Measurements from ENCODE around the gene INMT. TPM values are rescaled to one million over a fixed set of nuclear protein-coding genes. Genes with fewer than 3 reads are reported as not detected.

Gene INMT
- total and polyA plus RNA-seq, 2 of the 13 experiments (the other 11 are each of a cell fraction or from before 2014, with no cell fraction given): not detected

- in situ Hi-C loops (cut with HindIII; ENCODE audit: extremely low pct_ligation_motif_present, low pct_unique_long_range_greater_than_20kb) (no loop called here), intact Hi-C loops (cut with micrococcal nuclease; ENCODE audit: unreplicated experiment) (no loop called here)
- no peak for DNase-seq (ENCODE audit: low spot score)
- Histone ChIP-seq H3K4me3 (replicated peaks in 1 of 3; ENCODE audit: insufficient read depth in 1 of 3, low read depth in 2 of 3, low read length in 3 of 3) (no peak overlapping the region), H3K9ac (ENCODE audit: insufficient read depth, low read depth, low read length) (no peak overlapping the region), H3K27ac (ENCODE audit: extremely low read length, insufficient read depth, low read length) (no peak overlapping the region), H4K20me1 (ENCODE audit: insufficient read depth, low read length) (no peaks in the 10 kb centered on the region), H3K27me3 (ENCODE audit: control insufficient read depth in 1 of 2, insufficient read depth in 2 of 2, low read length in 2 of 2) (peaks cover 0 to 10% of the 10 kb centered on the region in 2 experiments; a peak in 1 of 5 replicates), H2AFZ (ENCODE audit: low read length) (no peak overlapping the region), H3K4me1 (ENCODE audit: insufficient read depth, low read length) (peaks cover 10% of the 10 kb centered on the region), H3K79me2 (ENCODE audit: insufficient read depth, low read length) (no peaks in the 10 kb centered on the region), H3K9me3 (ENCODE audit: low read length) (no peaks in the 10 kb centered on the region), H3K4me2 (ENCODE audit: low read depth, low read length) (no peak overlapping the region), H3K36me3 (replicated peaks in 1 of 2; ENCODE audit: control insufficient read depth in 1 of 2, insufficient read depth in 2 of 2, low read length in 2 of 2) (no peaks in the 10 kb centered on the region)
- ChIA-PET CTCF (ENCODE audit: low intra/inter-chr PET ratio, low total read pairs) (no interaction called here), POLR2A (no interaction called here)
- no peak for FAIRE-seq
- WGBS (ENCODE audit: low lambda C conversion rate): 3% methylated on average over 4 of the region's 10 CpGs
- no peak for TF ChIP-seq FOXK2 (IDR thresholded peaks at IDR 0.05)
- TF ChIP-seq ZNF589 (CRISPR knock-in tag; conservative IDR thresholded peaks at IDR 0.05): no peak
- TF ChIP-seq NONO (IDR thresholded peaks at IDR 0.05): no peak
- TF ChIP-seq NONO (CRISPR knock-in tag; conservative IDR thresholded peaks at IDR 0.05): no peak
- no peak for TF ChIP-seq MIXL1 (CRISPR knock-in tag; IDR thresholded peaks at IDR 0.05)
- TF ChIP-seq, protein P1, sequence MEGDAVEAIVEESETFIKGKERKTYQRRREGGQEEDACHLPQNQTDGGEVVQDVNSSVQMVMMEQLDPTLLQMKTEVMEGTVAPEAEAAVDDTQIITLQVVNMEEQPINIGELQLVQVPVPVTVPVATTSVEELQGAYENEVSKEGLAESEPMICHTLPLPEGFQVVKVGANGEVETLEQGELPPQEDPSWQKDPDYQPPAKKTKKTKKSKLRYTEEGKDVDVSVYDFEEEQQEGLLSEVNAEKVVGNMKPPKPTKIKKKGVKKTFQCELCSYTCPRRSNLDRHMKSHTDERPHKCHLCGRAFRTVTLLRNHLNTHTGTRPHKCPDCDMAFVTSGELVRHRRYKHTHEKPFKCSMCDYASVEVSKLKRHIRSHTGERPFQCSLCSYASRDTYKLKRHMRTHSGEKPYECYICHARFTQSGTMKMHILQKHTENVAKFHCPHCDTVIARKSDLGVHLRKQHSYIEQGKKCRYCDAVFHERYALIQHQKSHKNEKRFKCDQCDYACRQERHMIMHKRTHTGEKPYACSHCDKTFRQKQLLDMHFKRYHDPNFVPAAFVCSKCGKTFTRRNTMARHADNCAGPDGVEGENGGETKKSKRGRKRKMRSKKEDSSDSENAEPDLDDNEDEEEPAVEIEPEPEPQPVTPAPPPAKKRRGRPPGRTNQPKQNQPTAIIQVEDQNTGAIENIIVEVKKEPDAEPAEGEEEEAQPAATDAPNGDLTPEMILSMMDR (CRISPR knock-in tag; IDR thresholded peaks at IDR 0.05): peak; percentile 28; the same call in 1 of the 2 replicates
- TF ChIP-seq SOX13 (IDR thresholded peaks at IDR 0.05): no peak
- TF ChIP-seq SOX13 (CRISPR knock-in tag; conservative IDR thresholded peaks at IDR 0.05 in 1 of 2, IDR thresholded peaks at IDR 0.05 in 1 of 2): no peak
- no TSS peak for BruUV-seq (replicated peaks)
- peak; percentile 58; the same call in 1 of the 3 replicates for ATAC-seq
These were observed 39.2 kb downstream of the INMT start for GRCh38 chr7:30791114-30791513.
